GM19468 (cell line): ENCODE data around the gene PCID2.

Experiments used
- ATAC-seq: cut with Tn5 transposase; IDR thresholded peaks from one replicate; pipeline ENCODE4 v1.9.1; 2021; ENCODE audit warnings: mild to moderate bottlenecking, moderate library complexity, moderate number of reproducible peaks; ENCODE audit not compliant: unreplicated experiment; ENCODE audit errors: extremely low read depth

PCID2 gene

DNA sequence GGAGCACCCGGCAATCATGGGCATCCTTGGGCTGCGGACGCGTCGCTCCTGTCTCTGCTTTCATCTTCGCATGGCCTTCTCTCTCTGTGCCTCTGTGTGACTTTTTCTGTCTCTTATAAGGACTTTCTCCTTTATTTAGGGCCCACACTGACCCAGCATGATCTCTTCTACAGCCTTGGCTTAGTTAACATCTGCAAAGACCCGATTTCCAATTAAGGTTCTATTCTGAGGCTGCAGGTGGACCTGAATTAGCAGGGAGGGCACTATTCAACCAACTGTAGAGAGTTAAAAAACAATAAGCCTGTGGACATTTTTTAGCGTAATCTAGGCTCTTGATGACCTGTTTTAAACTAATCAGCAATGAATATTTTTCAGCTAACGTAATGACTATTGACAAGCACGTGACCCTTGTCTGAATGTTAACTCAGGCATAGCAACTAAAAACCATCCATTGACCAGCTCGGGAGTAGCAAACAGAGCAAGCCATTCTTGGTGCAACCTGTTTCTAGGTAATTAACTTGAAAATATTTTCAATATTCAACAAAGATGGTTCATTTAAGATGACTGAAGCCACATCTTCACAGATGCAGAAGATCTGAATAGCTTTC is 70.7 kb downstream of the PCID2 start:
- no peak for ATAC-seq

DNA sequence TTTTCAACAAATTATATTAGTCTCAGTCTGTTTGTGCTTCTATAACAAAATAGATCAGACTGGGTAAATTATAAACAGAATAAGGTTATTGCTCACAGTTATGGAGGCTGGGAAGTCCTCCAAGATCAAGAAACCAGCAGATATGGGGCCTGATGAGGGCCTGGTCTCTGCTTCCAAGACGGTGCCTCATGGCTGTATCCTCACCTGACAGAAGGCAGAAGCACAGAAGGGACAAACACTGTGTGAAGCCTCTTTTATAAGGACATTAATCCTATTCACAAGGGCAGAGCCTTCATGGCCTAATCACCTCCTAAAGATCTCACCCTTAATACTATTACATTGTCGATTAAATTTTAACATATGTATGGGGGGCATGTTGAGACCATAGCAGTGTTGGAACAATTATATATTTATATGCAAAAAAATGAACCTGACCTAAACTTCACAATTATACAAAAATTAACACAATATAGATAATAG is 73.1 kb downstream of the PCID2 start:
- ATAC-seq, result no peak

DNA sequence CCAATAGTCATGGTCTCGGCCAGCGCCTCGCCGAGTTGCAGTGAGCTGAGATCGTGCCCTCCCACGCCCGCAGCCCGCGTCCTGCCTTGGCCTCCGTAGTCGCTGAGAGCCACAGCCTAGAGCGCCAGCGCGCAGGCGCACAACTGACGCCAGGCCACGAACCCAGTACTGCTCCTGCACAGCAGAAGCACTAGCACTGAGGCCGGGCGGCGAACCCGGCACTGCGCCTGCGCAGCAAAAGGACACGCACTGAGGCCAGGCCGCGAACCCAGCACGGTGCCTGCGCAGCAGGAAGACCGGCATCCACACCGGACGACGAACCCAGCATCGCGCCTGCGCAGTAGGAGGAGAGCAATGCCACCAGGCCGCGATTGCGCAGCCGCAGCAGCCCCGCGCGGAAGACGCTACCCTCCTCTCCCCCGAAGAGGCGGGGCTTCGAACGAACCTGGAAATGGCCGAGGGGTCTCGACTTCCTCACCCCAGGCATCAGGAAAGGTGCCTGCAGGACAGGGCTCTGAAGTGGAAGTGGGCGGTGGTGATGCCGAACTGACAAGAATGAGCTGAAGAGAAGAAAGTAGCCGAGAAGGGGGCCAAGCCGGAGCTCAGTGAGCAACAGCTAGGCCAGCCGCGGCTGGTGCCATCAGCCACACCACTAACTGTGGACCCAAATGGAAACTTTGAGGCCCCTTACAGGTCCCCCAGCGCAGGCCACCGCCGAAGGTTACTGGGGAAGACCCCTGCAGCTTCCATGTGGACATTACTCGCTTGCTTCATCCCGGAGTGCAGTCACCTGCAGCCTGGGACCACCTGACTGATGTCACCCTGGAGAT is 78.3 kb downstream of the PCID2 start:
- no peak for ATAC-seq

DNA sequence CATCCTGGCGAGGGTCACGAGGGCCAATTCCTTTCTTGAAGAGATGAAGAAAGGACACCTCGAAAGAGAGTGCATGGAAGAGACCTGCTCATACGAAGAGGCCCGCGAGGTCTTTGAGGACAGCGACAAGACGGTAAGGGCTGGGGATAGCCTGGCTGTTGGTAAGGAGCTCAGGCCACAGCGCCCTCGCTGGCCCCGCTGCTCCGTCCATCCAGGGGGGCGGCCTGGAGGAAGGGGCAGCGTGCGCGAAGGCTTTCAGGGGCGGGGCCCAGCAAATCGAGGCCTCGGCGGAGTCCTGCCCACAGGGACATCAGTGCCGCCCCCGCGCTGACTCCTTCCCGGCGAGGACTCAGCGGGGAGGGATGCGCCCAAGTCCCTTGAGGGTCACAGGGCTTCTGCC is 79.0 kb downstream of the PCID2 start:
- ATAC-seq, result no peak
